Vagina (tissue), 2 donors: ENCODE data around the gene ACSF2. TPM values are rescaled to one million over a fixed set of nuclear protein-coding genes. Genes with fewer than 3 reads are reported as not detected.

ENCODE experiments used
- DNase-seq, 2 donors: peaks; one replicate each; pipeline ENCODE4 v3.0.0-alpha.2; 2017; ENCODE audit errors: extremely low spot score in 2 of 2
- H3K27ac ChIP-seq: fragments of 200-600 bp; sonication (generic); one replicate; pipeline ENCODE4 v1.5.1; 2019
- H3K27me3 ChIP-seq: fragments of 200-600 bp; sonication (generic); one replicate; pipeline ENCODE4 v1.5.1; 2019
- H3K36me3 ChIP-seq, 2 donors: fragments of 200-600 bp; sonication (generic); one replicate each; pipeline ENCODE4 v1.5.1; 2017 to 2019
- H3K4me1 ChIP-seq: fragments of 200-600 bp; sonication (generic); one replicate; pipeline ENCODE4 v1.5.1; 2019
- H3K4me3 ChIP-seq, 2 donors: fragments of 200-600 bp; sonication (generic); 1 replicate in 1 of 2; 2 replicates in 1 of 2; pipeline ENCODE4 v1.5.1; 2016 to 2019
- H3K9me3 ChIP-seq: fragments of 200-600 bp; sonication (generic); one replicate; pipeline ENCODE4 v1.5.1; 2019
- POLR2A ChIP-seq, 2 donors: fragments of 450-650 bp; IDR thresholded peaks; one replicate each; pipeline ENCODE4 v1.6.1; 2017; ENCODE audit warnings: antibody characterized with exemption in 2 of 2, mild to moderate bottlenecking in 2 of 2, moderate library complexity in 2 of 2
- POLR2AphosphoS5 ChIP-seq, 2 donors: sonication (generic); formaldehyde crosslinking; IDR thresholded peaks; one replicate each; pipeline ENCODE4 v1.9.0; 2017; ENCODE audit warnings: antibody characterized with exemption in 2 of 2, mild to moderate bottlenecking in 2 of 2, low read depth in 1 of 2; ENCODE audit not compliant: insufficient read depth in 1 of 2
- intact Hi-C: fragments of 100-400 bp; cut with DNase I; formaldehyde crosslinking; loops from one replicate; pipeline ENCODE4 v1.15.1; 2023
- total RNA-seq: library from RNA; depleted of rRNA; stranded (reverse); fragments of >200 nt; gene quantifications from one replicate; pipeline ENCODE4 v1.2.3, GENCODE V29; 2016
- TF ChIP-seq, protein P1 (sequence below), 3 experiments: fragments of 450-650 bp in 2 of 3; fragments of 200-600 bp in 1 of 3; sonication (generic) in 1 of 3; IDR thresholded peaks; one replicate each; pipeline ENCODE4 v1.5.1; 2017 to 2019; ENCODE audit warnings: antibody characterized with exemption in 3 of 3, mild to moderate bottlenecking in 2 of 3, moderate library complexity in 2 of 3

Gene ACSF2
- total RNA-seq, 1 donor from 2014 or later: 56.0 TPM

DNA sequence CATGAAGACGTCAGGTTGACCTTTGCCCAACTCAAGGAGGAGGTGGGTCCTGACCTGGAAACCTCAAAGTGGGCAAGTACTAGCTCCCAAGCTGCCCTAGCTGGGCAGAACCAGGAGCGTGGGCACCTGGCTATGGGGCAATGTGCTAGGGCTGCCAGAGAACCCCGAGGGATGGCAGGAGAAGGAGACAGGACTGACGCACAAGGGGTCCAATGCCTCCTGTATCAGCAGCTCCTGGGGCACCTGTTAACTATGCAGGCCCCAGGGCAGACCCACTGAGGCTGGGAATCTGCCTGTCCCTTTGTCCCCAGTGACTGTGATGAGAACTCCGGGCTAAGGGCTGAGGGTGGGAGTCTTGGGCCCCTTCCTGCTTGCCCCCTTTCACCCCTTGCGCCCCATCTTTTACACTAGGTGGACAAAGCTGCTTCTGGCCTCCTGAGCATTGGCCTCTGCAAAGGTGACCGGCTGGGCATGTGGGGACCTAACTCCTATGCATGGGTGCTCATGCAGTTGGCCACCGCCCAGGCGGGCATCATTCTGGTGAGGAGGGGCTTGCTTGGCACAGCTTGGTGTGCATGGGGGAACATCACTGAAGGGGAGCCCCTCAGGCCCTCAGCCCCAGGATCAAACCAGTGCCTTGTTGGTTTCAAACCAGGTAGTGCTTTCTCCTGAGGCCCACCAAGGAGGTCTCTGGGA lies 35.0 kb downstream of the ACSF2 start:
- no peaks in the 10 kb centered on the region for H3K27me3 ChIP-seq
- H3K36me3 ChIP-seq: no peaks in the 10 kb centered on the region
- H3K9me3 ChIP-seq: no peaks in the 10 kb centered on the region
- no peak overlapping the region for H3K27ac ChIP-seq
- no peak for TF ChIP-seq POLR2A (IDR thresholded peaks at IDR 0.05)
- TF ChIP-seq, protein P1, sequence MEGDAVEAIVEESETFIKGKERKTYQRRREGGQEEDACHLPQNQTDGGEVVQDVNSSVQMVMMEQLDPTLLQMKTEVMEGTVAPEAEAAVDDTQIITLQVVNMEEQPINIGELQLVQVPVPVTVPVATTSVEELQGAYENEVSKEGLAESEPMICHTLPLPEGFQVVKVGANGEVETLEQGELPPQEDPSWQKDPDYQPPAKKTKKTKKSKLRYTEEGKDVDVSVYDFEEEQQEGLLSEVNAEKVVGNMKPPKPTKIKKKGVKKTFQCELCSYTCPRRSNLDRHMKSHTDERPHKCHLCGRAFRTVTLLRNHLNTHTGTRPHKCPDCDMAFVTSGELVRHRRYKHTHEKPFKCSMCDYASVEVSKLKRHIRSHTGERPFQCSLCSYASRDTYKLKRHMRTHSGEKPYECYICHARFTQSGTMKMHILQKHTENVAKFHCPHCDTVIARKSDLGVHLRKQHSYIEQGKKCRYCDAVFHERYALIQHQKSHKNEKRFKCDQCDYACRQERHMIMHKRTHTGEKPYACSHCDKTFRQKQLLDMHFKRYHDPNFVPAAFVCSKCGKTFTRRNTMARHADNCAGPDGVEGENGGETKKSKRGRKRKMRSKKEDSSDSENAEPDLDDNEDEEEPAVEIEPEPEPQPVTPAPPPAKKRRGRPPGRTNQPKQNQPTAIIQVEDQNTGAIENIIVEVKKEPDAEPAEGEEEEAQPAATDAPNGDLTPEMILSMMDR (IDR thresholded peaks at IDR 0.05): no peak
- TF ChIP-seq POLR2AphosphoS5 (IDR thresholded peaks at IDR 0.05; ENCODE audit: insufficient read depth in 1 of 2, low read depth in 1 of 2): no peak
- intact Hi-C loops: no loop called here
- peaks cover 11% of the 10 kb centered on the region for H3K4me1 ChIP-seq
- H3K4me3 ChIP-seq: no peak overlapping the region
- no peak for DNase-seq

DNA sequence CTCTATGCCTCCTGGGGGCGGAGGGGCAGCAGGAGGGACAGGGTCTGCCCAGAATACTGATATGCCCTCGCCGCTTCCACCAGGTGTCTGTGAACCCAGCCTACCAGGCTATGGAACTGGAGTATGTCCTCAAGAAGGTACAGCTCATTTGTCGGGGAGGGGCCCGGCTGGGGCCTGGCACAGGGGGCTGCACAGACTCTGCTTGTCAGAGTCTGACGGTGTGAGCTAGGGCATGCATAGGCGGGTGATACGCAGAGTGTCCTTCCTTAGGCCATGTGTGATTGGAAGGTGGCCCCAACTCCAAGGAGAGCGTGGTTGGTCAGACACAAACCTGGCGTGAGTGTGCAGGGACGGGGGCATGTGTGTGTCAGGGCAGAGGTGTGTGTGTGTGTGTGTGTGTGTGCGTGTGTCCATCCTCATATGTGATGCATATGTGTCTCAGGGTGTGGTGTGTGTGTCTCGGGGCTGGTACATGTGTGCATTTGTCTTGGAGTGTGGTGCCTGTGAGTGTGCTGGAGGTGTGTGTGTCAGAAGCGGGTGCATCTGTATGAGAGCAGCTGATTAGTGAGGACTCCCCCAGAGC lies 35.6 kb downstream of the ACSF2 start:
- no peak for DNase-seq
- no peaks in the 10 kb centered on the region for H3K36me3 ChIP-seq
- no peaks in the 10 kb centered on the region for H3K9me3 ChIP-seq
- no peaks in the 10 kb centered on the region for H3K27me3 ChIP-seq
- no peak overlapping the region for H3K4me3 ChIP-seq
- H3K4me1 ChIP-seq: peaks cover 14% of the 10 kb centered on the region
- no peak overlapping the region for H3K27ac ChIP-seq
- TF ChIP-seq POLR2A (IDR thresholded peaks at IDR 0.05): no peak
- TF ChIP-seq, protein P1 (IDR thresholded peaks at IDR 0.05): no peak
- no peak for TF ChIP-seq POLR2AphosphoS5 (IDR thresholded peaks at IDR 0.05; ENCODE audit: insufficient read depth in 1 of 2, low read depth in 1 of 2)
- intact Hi-C loops: no loop called here

DNA sequence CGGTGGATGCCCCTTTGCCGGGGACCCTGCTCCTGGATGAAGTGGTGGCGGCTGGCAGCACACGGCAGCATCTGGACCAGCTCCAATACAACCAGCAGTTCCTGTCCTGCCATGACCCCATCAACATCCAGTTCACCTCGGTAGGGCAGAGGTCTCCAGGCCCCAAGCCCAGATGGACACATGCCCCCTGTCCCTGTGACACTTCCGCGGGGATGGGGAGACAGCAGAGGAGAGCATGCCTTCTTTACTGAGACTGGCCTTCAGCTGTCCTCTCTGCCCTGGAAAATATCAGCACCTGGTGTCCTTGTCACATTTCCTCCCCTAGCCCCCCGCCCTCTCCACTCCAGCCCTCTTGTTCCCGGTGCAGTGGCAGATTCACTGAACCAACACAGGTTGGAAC lies 36.4 kb downstream of the ACSF2 start:
- peaks cover 14% of the 10 kb centered on the region for H3K4me1 ChIP-seq
- TF ChIP-seq POLR2AphosphoS5 (IDR thresholded peaks at IDR 0.05; ENCODE audit: insufficient read depth in 1 of 2, low read depth in 1 of 2): no peak
- TF ChIP-seq POLR2A (IDR thresholded peaks at IDR 0.05): no peak
- TF ChIP-seq, protein P1 (IDR thresholded peaks at IDR 0.05): no peak
- H3K9me3 ChIP-seq: no peaks in the 10 kb centered on the region
- H3K4me3 ChIP-seq: no peak overlapping the region
- intact Hi-C loops: no loop called here
- H3K27ac ChIP-seq: no peak overlapping the region
- no peak for DNase-seq
- no peaks in the 10 kb centered on the region for H3K36me3 ChIP-seq
- no peaks in the 10 kb centered on the region for H3K27me3 ChIP-seq

DNA sequence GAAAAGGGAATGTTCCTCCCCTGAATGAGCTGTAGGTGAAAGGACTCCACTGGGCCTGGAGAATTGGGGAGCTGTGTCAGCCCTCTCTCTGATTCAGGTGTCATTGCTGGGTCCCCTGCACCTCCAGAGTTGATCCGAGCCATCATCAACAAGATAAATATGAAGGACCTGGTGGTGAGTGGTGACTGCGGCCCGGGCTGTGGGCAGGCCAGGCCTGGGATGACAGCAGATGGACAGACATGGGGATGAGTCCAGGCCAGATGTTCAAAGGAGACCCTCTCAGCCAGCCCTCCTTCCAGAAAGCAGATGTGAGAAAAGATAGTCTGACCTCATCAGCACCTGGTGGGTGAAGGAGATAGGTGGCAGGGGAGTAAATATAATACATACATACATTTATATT lies 38.1 kb downstream of the ACSF2 start:
- H3K4me3 ChIP-seq: no peak overlapping the region
- H3K36me3 ChIP-seq: no peaks in the 10 kb centered on the region
- H3K4me1 ChIP-seq: peaks cover 17% of the 10 kb centered on the region
- no peak overlapping the region for H3K27ac ChIP-seq
- intact Hi-C loops: no loop called here
- no peak for DNase-seq
- TF ChIP-seq POLR2AphosphoS5 (IDR thresholded peaks at IDR 0.05; ENCODE audit: insufficient read depth in 1 of 2, low read depth in 1 of 2): no peak
- TF ChIP-seq POLR2A (IDR thresholded peaks at IDR 0.05): no peak
- TF ChIP-seq, protein P1 (IDR thresholded peaks at IDR 0.05): no peak
- no peaks in the 10 kb centered on the region for H3K9me3 ChIP-seq
- no peaks in the 10 kb centered on the region for H3K27me3 ChIP-seq

DNA sequence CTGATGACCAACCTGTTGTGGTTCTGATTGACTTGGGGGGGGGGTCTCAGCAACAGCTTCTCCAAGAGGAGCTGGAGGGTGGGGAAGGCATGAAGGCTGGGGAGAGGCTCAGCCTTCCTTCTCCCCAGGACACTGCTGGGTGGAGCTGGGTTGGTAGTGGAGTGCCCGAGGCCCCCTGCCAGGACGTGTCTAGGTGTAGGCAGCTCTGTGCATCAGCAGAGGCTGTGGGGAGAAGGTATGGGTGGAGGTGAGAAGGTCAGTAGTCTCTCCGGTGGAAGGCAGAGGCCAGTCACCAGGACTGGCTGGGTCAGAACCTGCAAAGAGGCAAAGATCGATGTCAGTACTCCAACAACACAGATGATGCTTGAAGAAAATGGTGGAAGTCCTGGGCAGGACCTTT lies 38.7 kb downstream of the ACSF2 start:
- Histone ChIP-seq H3K4me3 (no peak overlapping the region), H3K9me3 (no peaks in the 10 kb centered on the region), H3K27me3 (no peaks in the 10 kb centered on the region), H3K27ac (no peak overlapping the region), H3K4me1 (peaks cover 23% of the 10 kb centered on the region), H3K36me3 (no peaks in the 10 kb centered on the region)
- no peak for DNase-seq
- TF ChIP-seq POLR2A (IDR thresholded peaks at IDR 0.05) (no peak), POLR2AphosphoS5 (IDR thresholded peaks at IDR 0.05; ENCODE audit: insufficient read depth in 1 of 2, low read depth in 1 of 2) (no peak)
- TF ChIP-seq, protein P1 (IDR thresholded peaks at IDR 0.05): no peak
- intact Hi-C loops: no loop called here
